Frontal cortex (tissue), 4 donors: ENCODE results near the gene GPR68. TPM values are rescaled to one million over a fixed set of nuclear protein-coding genes. Genes with fewer than 3 reads are reported as not detected.

ENCODE experiments used
- DNase-seq, 2 donors: peaks; one replicate each; pipeline ENCODE4 v3.0.0; 2012; ENCODE audit warnings: low spot score in 2 of 2
- FAIRE-seq: peaks from 2 replicates; lab custom pipeline; 2012; peaks lifted over from hg19 to GRCh38; lab: Jason Lieb, UNC
- total RNA-seq: library from RNA; depleted of rRNA; stranded (reverse); fragments of >200 nt; gene quantifications from one replicate; pipeline ENCODE4 v1.2.3, GENCODE V29; 2014
- donor health status: control.
- donor health status: control.
- donor health status: control.

GPR68 gene
- total RNA-seq, result 4.9 TPM

GRCh38 chr14:91244501-91244901 is at the start of gene GPR68:
TSS of gene GPR68 (minus strand) at chr14:91244704. CDS start at chr14:91235050, 9,654 bp downstream.
- DNase-seq (peak in 1 of 2 donors; percentile 55), FAIRE-seq (no peak)

- DNase-seq (no peak), FAIRE-seq (no peak)
Observed at GRCh38 chr14:91294153-91294552, 49.6 kb upstream of the GPR68 start.

GRCh38 chr14:91293281-91293680 is 48.8 kb upstream of the GPR68 start:
- no peak for DNase-seq
- no peak for FAIRE-seq

- FAIRE-seq (no peak), DNase-seq (no peak)
Observed at GRCh38 chr14:91292491-91292890, 48.0 kb upstream of the GPR68 start.

- no peak for DNase-seq
- FAIRE-seq, result no peak
Observed at GRCh38 chr14:91291786-91292405, 47.4 kb upstream of the GPR68 start.

- FAIRE-seq (no peak), DNase-seq (no peak)
Observed at GRCh38 chr14:91290986-91291385, 46.5 kb upstream of the GPR68 start.

GRCh38 chr14:91289464-91289863 is 45.0 kb upstream of the GPR68 start:
- FAIRE-seq (no peak), DNase-seq (no peak)

GRCh38 chr14:91288876-91289275 is 44.4 kb upstream of the GPR68 start:
- DNase-seq, result no peak
- no peak for FAIRE-seq

- FAIRE-seq, result peak; percentile 10
- DNase-seq, result peak; percentile 72 to 81
Observed at GRCh38 chr14:91286530-91286937, 42.0 kb upstream of the GPR68 start.

GRCh38 chr14:91284791-91285548 is 40.5 kb upstream of the GPR68 start:
- no peak for FAIRE-seq

GRCh38 chr14:91284146-91284790 is 39.8 kb upstream of the GPR68 start:
- no peak for FAIRE-seq

More at GRCh38 chr14:91284791-91285548, 40.5 kb upstream of the GPR68 start:
- DNase-seq, result no peak

GRCh38 chr14:91283666-91284065 is 39.2 kb upstream of the GPR68 start:
- no peak for FAIRE-seq

More at GRCh38 chr14:91284146-91284790, 39.8 kb upstream of the GPR68 start:
- DNase-seq, result no peak

GRCh38 chr14:91282954-91283645 is 38.6 kb upstream of the GPR68 start:
- FAIRE-seq, result no peak
- no peak for DNase-seq

More at GRCh38 chr14:91283666-91284065, 39.2 kb upstream of the GPR68 start:
- DNase-seq, result no peak

GRCh38 chr14:91281346-91281745 is 36.8 kb upstream of the GPR68 start:
- FAIRE-seq (no peak), DNase-seq (no peak)

- FAIRE-seq, result no peak
- DNase-seq, result no peak
Observed at GRCh38 chr14:91280129-91280528, 35.6 kb upstream of the GPR68 start.

- DNase-seq, result no peak
- FAIRE-seq, result no peak
Observed at GRCh38 chr14:91279354-91279753, 34.9 kb upstream of the GPR68 start.

GRCh38 chr14:91278383-91278715 is 33.8 kb upstream of the GPR68 start:
- FAIRE-seq, result no peak
- DNase-seq, result no peak

GRCh38 chr14:91277546-91278382 is 33.3 kb upstream of the GPR68 start:
- DNase-seq (no peak), FAIRE-seq (no peak)

- DNase-seq (no peak), FAIRE-seq (no peak)
Observed at GRCh38 chr14:91274796-91275195, 30.3 kb upstream of the GPR68 start.

- no peak for FAIRE-seq
- DNase-seq, result no peak
Observed at GRCh38 chr14:91273885-91274273, 29.4 kb upstream of the GPR68 start.
